Calu3 (cell line): Measurements from ENCODE around the gene CAPSL. TPM values are rescaled to one million over a fixed set of nuclear protein-coding genes. Genes with fewer than 3 reads are reported as not detected.

Source experiments
- BruUV-seq: library from RNA; stranded (reverse); fragments of 400-500 nt; replicated peaks from 2 replicates; lab custom pipeline; 2021; lab: Mats Ljungman, UMichigan
- CTCF ChIA-PET: fragments of 300-600 bp; sonication (Branson Sonifier 250); formaldehyde crosslinking; loops from one replicate; lab custom pipeline; 2022; ENCODE audit warnings: antibody characterized with exemption; lab: Charles Lee
- DNase-seq: peaks from one replicate; pipeline ENCODE4 v3.0.0; 2022
- H3K27ac Mint-ChIP-seq: one replicate; pipeline ENCODE4 v1.8.0; 2022; ENCODE audit warnings: mixed read lengths; ENCODE audit not compliant: unreplicated experiment
- H3K27me3 Mint-ChIP-seq: one replicate; pipeline ENCODE4 v1.8.0; 2022; ENCODE audit warnings: mixed read lengths; ENCODE audit not compliant: unreplicated experiment
- H3K36me3 Mint-ChIP-seq: one replicate; pipeline ENCODE4 v1.8.0; 2022; ENCODE audit warnings: mild to moderate bottlenecking, moderate library complexity, mixed read lengths; ENCODE audit not compliant: insufficient read depth, unreplicated experiment
- H3K4me1 Mint-ChIP-seq: one replicate; pipeline ENCODE4 v1.8.0; 2022; ENCODE audit warnings: mild to moderate bottlenecking, low read depth, mixed read lengths; ENCODE audit not compliant: unreplicated experiment
- H3K4me3 Mint-ChIP-seq: one replicate; pipeline ENCODE4 v1.8.0; 2022; ENCODE audit warnings: mild to moderate bottlenecking, low read depth, moderate library complexity, mixed read lengths; ENCODE audit not compliant: unreplicated experiment
- H3K9me3 Mint-ChIP-seq: one replicate; pipeline ENCODE4 v1.8.0; 2022; ENCODE audit warnings: low read depth, mixed read lengths; ENCODE audit not compliant: unreplicated experiment
- CTCF ChIP-seq: fragments of 200-600 bp; IDR thresholded peaks from one replicate; pipeline ENCODE4 v1.8.0; 2022; ENCODE audit warnings: antibody characterized with exemption; ENCODE audit not compliant: unreplicated experiment
- intact Hi-C: fragments of 100-400 bp; cut with micrococcal nuclease; formaldehyde crosslinking; loops from one replicate; pipeline ENCODE4 v1.10.0; 2022; ENCODE audit not compliant: unreplicated experiment
- total RNA-seq: library from RNA; stranded (reverse); gene quantifications from 2 replicates; pipeline ENCODE4 v1.2.3, GENCODE V29; 2022

The CAPSL gene
- total RNA-seq, 1 experiment from 2014 or later = not detected

- CTCF ChIA-PET = no interaction called here
Measured at GRCh38 chr5:35884191-35884769, 54.1 kb downstream of the CAPSL start.

GRCh38 chr5:35881758-35882157 is 56.7 kb downstream of the CAPSL start:
- H3K9me3 Mint-ChIP-seq = peaks cover 7% of the 10 kb centered on the region
- intact Hi-C loops = no loop called here
- no peak overlapping the region for H3K27ac Mint-ChIP-seq
- H3K36me3 Mint-ChIP-seq = no peaks in the 10 kb centered on the region
- H3K4me3 Mint-ChIP-seq = no peak overlapping the region
- CTCF ChIA-PET = no interaction called here
- no TSS peak for BruUV-seq
- no peak for TF ChIP-seq CTCF
- no peak for DNase-seq
- no peaks in the 10 kb centered on the region for H3K4me1 Mint-ChIP-seq
- H3K27me3 Mint-ChIP-seq = no peaks in the 10 kb centered on the region

More at GRCh38 chr5:35884191-35884769, 54.1 kb downstream of the CAPSL start:
- H3K27me3 Mint-ChIP-seq = no peaks in the 10 kb centered on the region
- no peak overlapping the region for H3K4me3 Mint-ChIP-seq
- no peaks in the 10 kb centered on the region for H3K4me1 Mint-ChIP-seq
- DNase-seq = no peak
- peaks cover 7% of the 10 kb centered on the region for H3K9me3 Mint-ChIP-seq
- H3K36me3 Mint-ChIP-seq = no peaks in the 10 kb centered on the region
- no TSS peak for BruUV-seq
- intact Hi-C loops = no loop called here
- TF ChIP-seq CTCF = no peak
- no peak overlapping the region for H3K27ac Mint-ChIP-seq

GRCh38 chr5:35880156-35880555 is 58.3 kb downstream of the CAPSL start:
- intact Hi-C loops = no loop called here
- DNase-seq = no peak
- no peaks in the 10 kb centered on the region for H3K36me3 Mint-ChIP-seq
- H3K4me3 Mint-ChIP-seq = no peak overlapping the region
- no peaks in the 10 kb centered on the region for H3K27me3 Mint-ChIP-seq
- CTCF ChIA-PET = no interaction called here
- TF ChIP-seq CTCF = no peak
- peaks cover 10% of the 10 kb centered on the region for H3K9me3 Mint-ChIP-seq
- H3K4me1 Mint-ChIP-seq = no peaks in the 10 kb centered on the region
- BruUV-seq = no TSS peak
- H3K27ac Mint-ChIP-seq = no peak overlapping the region

GRCh38 chr5:35879649-35880048 is 58.8 kb downstream of the CAPSL start:
- intact Hi-C loops = no loop called here
- Mint-ChIP-seq H3K9me3 (peaks cover 10% of the 10 kb centered on the region), H3K27me3 (no peaks in the 10 kb centered on the region), H3K4me3 (no peak overlapping the region), H3K36me3 (no peaks in the 10 kb centered on the region), H3K27ac (no peak overlapping the region), H3K4me1 (no peaks in the 10 kb centered on the region)
- no peak for TF ChIP-seq CTCF
- no TSS peak for BruUV-seq
- CTCF ChIA-PET = no interaction called here
- DNase-seq = no peak
